Globus pallidus (tissue), 1 donor: ENCODE data around the gene B4GALT6.

Experiments used
- DNase-seq: peaks from one replicate; pipeline ENCODE4 v3.0.0-alpha.2; 2015; ENCODE audit warnings: low spot score

The B4GALT6 gene

DNA sequence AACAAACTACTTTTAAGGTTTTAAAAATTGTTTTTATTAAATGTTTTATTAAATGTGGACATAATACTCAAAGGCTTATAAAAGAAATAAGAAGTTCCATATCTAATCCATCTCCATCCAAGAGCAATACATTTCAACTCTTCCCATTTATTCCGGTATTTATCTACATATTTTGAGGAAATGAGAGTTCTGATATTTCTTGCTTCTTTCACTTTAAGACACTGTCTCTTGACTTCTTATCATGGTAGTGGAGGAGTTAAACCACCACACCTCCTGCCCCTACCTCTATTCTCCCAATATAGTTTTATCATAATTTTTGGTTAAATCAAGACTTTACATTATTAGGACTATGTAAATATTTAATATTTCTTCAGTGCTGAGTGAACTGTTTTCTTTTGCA is 52.0 kb downstream of the B4GALT6 start:
- no peak for DNase-seq

DNA sequence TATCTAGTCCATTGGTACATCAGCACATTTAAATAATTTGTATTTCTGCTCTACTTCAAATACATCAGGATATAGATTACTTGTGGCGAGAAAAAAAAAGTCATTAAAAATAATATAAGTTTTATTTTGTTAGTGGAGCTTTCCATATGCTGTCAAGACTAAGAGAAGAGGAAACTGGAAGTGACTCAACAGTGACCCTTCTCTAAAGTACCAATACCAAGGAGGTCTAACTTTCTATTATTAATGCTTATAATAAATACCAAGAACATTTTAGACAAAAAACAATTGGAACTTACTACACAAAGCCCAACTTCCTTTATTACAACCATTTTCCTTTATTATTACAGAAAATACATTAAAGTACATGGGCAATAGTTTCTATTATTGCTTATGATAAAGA is 52.9 kb downstream of the B4GALT6 start:
- no peak for DNase-seq

- no peak for DNase-seq
Observed at GRCh38 chr18:31630549-31630948, 53.8 kb downstream of the B4GALT6 start.

GRCh38 chr18:31626409-31626808 is 58.0 kb downstream of the B4GALT6 start:
- no peak for DNase-seq

GRCh38 chr18:31624892-31625640 is 59.3 kb downstream of the B4GALT6 start:
- no peak for DNase-seq

GRCh38 chr18:31619291-31619690 is 65.1 kb downstream of the B4GALT6 start:
- no peak for DNase-seq

DNA sequence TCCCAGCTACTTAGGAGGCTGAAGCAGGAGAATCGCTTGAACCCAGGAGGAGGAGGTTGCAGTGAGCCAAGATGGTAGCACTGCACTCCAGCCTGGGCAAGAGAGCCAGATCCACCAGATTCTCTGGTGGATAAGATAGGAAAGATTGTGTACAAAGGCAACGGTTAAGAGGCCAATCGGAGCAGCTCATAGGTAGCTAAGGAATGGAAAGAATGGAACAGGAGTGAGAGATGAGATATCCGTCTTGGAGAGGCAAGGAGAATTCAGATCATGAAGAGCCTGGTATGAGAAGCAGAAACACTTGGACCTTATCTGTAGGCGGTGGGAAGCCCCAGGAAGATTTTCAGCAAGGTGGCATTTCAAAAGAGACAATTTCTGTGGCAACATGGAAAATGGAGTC is 65.6 kb downstream of the B4GALT6 start:
- DNase-seq = no peak

DNA sequence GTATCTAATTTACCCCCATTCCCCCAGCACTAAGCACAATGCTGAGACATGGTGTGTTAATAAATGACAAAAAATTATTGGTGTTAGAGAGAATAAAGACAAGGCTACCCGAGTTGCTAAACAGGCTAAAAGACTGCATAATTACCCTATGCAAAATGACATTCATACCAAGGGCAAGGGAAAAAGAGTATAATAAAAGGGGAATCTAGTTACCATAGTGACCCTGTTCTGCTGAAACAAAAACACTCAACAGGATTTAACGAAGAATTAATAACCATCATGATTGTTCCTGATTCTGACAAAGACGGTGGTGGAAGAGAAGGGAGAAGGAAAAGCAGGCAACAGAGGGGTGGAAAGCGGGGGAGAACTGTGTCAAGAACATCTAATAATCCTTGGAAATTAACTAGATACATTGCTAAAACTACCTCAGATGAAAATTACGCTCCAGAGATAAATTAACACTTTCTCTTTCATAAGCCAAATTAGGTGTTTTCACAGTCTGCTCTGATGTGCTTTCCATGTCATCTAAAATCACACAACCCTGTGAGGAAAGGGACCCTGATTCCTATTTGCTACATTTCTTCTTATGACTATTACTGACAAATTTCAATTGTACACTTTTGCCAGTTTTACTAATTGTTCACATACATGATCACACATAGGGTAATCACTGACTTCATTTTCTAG is 67.2 kb downstream of the B4GALT6 start:
- DNase-seq = no peak

DNA sequence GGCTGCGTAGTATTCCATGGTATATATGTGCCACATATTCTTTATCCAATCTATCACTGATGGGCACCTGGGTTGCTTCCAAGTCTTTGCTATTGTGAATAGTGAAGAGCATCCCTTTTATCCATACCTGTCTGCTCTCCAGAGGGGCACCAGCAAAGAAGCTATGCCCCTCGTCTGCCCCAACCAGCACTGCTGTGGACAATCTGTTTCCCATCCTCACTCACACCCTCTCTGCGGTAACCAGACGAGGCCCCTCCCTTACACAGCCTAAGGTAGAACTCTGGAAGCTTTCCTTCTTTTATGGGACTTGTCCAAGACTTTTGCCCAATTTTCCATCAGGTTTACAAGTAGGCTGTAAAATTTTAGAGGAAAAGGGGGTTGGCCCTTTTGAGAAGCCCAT is 67.8 kb downstream of the B4GALT6 start:
- DNase-seq = no peak

GRCh38 chr18:31614044-31614443 is 70.3 kb downstream of the B4GALT6 start:
- no peak for DNase-seq

GRCh38 chr18:31612124-31612523 is 72.3 kb downstream of the B4GALT6 start:
- DNase-seq = no peak

DNA sequence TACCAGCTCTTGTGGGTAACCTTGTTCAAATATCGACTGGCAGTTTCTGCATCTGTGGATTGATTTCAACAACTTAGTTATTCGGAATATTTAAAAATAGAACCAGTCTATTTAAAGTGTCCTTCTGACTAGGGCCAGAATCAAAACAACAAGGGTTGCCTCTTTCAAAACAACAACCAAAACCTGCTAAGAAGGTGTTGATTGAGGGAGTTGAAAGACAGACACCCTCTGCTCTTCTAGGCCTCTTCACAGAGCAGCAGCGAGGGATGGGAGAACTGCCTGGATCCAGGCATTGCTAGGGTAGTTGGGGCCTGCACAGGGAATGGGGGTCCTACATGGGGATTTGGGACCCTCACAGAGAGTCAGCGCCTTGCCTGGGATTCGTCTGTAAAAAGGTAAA is 72.9 kb downstream of the B4GALT6 start:
- DNase-seq = no peak

- no peak for DNase-seq
Observed at GRCh38 chr18:31610286-31611205, 73.8 kb downstream of the B4GALT6 start.

DNA sequence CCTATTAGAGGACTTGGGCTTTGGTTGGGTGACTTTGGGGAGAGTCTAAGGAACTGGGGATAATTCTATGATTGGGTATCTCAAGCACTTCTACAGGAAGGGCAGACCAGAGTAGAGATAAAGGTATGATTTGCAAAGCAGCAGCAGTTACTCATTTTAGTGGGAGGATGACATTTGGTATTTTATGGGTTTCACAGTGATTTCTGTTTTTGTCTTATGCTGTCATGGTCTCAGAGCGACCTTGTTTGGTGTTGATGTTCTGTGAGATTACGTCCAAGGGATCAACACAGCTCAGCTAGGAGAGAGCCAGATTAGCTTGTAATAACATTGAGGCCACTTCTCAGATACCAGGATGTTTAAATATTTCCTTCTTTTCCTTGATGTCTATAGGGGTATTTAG is 74.5 kb downstream of the B4GALT6 start:
- DNase-seq = no peak

DNA sequence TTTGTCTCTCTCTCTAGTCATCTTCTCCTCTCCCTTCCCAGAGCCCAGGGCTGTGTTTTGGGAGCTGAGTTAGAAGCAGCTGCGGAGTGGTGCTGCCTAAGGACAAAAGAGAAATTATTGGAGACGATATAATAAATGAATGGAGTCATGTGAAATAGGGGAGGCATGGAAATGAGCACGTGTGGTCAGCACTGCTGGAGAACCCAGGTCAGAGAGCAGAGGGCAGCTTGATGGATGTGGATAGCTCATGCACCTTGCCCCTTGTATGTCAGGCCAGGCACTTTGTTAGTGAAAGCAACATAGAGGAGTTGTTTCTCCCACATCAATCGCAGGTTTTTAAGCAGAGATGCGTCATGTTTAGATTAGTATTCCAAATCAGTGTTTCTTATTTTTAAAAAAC is 77.0 kb downstream of the B4GALT6 start:
- DNase-seq = no peak

DNA sequence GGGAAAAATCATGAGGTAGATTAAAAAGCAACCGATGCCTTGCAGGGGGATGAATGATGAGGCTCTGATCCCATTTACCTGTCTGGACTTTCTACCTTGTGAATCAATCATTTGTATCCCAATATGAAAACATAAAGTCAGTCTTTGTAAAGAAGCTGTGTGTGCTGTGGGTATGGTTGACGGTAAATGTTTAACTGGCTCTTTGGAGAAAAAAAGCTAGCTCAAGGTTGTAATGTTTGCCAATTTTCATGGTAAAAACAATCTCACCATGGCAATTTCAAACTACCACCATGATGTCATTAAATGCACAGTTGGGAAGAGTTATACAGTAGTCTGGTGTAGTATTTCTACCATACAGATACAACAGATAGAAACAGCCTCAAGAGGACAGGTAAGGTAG is 78.1 kb downstream of the B4GALT6 start:
- DNase-seq = no peak

DNA sequence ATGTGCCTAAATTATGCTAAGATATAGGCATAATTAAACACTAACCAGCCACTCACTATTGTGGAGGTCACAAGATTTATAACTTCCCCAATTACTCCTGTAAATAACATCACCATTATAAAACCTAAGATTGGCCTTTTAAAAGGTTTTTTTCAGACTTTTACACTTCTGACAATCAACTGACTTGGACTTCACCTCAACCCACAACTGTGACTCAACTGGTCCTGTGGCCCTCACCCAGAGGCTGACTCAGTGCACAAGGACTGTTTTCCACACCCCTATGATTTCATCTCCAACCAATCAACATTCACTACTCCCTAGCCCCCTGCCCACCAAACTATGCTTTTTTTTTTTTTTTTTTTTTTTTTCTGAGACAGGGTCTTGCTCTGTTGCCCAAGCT is 81.1 kb downstream of the B4GALT6 start:
- no peak for DNase-seq

DNA sequence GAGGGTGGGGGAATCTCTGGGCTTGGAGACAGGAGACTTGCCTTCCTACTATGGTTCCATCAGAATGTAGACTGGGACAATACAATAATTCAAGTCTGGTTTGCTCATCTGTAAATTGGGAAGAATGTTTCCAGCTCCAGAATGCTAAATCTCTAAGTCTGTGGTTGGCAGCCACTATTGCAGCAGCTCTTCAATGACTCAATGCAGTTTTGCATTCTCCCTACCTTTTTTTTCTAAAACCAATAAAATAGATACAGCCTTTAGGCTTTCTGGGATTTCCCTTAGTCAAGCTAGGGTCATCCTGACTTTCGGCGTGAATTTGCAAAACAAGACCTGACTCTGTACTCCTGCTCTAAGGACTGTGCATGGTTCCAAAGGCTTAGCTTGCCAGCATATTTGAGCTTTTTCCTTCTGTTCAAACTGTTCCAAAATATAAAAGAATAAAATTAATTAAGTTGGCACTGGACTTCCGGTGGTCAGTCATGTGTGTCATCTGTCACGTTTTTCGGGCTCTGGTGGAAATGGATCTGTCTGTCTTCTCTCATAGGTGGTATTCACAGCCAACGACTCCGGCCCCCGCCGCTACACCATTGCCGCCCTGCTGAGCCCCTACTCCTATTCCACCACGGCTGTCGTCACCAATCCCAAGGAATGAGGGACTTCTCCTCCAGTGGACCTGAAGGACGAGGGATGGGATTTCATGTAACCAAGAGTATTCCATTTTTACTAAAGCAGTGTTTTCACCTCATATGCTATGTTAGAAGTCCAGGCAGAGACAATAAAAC is 86.2 kb downstream of the B4GALT6 start:
- DNase-seq = no peak

GRCh38 chr18:31596081-31596872 is 88.1 kb downstream of the B4GALT6 start:
- DNase-seq = no peak

DNA sequence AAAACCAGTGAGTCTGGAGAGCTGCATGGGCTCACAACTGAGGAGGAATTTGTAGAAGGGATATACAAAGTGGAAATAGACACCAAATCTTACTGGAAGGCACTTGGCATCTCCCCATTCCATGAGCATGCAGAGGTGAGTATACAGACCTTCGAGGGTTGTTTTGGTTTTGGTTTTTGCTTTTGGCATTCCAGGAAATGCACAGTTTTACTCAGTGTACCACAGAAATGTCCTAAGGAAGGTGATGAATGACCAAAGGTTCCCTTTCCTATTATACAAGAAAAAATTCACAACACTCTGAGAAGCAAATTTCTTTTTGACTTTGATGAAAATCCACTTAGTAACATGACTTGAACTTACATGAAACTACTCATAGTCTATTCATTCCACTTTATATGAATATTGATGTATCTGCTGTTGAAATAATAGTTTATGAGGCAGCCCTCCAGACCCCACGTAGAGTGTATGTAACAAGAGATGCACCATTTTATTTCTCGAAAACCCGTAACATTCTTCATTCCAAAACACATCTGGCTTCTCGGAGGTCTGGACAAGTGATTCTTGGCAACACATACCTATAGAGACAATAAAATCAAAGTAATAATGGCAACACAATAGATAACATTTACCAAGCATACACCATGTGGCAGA is 89.1 kb downstream of the B4GALT6 start:
- no peak for DNase-seq
